ENCODE data around the gene SLC22A9. TPM values are rescaled to one million over a fixed set of nuclear protein-coding genes. Genes with fewer than 3 reads are reported as not detected.

Gene SLC22A9
- total and polyA plus RNA-seq, 9 donors = 0.09 to 0.30 (median 0.27) TPM; not detected in 6

- no CpG with 5 or more reads among the region's 1 CpG for WGBS (ENCODE audit: insufficient coverage)
- Histone ChIP-seq H3K36me3 (ENCODE audit: control insufficient read depth, insufficient read depth, low read length) (no peaks in the 10 kb centered on the region), H3K27me3 (ENCODE audit: control insufficient read depth, insufficient read depth, low read length) (no peaks in the 10 kb centered on the region), H3K9me3 (replicated peaks; ENCODE audit: control insufficient read depth, low read depth, low read length) (no peaks in the 10 kb centered on the region), H3K4me3 (ENCODE audit: low read length) (no peak overlapping the region), H3K27ac (ENCODE audit: low read length) (no peak overlapping the region), H3K4me1 (ENCODE audit: control insufficient read depth, insufficient read depth, low read length) (no peaks in the 10 kb centered on the region)
- DNase-seq = no peak
These were observed 74.1 kb downstream of the SLC22A9 start for GRCh38 chr11:63443714-63444113.

- H3K36me3 ChIP-seq (ENCODE audit: control insufficient read depth, insufficient read depth, low read length) = no peaks in the 10 kb centered on the region
- H3K4me3 ChIP-seq (ENCODE audit: low read length) = no peak overlapping the region
- no peak overlapping the region for H3K27ac ChIP-seq (ENCODE audit: low read length)
- H3K4me1 ChIP-seq (ENCODE audit: control insufficient read depth, insufficient read depth, low read length) = no peaks in the 10 kb centered on the region
- no peak for DNase-seq
- no peaks in the 10 kb centered on the region for H3K9me3 ChIP-seq (replicated peaks; ENCODE audit: control insufficient read depth, low read depth, low read length)
- no CpG with 5 or more reads among the region's 2 CpGs for WGBS (ENCODE audit: insufficient coverage)
- H3K27me3 ChIP-seq (ENCODE audit: control insufficient read depth, insufficient read depth, low read length) = no peaks in the 10 kb centered on the region
These were observed 74.6 kb downstream of the SLC22A9 start for GRCh38 chr11:63444160-63444559.

- Histone ChIP-seq H3K27me3 (ENCODE audit: control insufficient read depth, insufficient read depth, low read length) (no peaks in the 10 kb centered on the region), H3K27ac (ENCODE audit: low read length) (no peak overlapping the region), H3K36me3 (ENCODE audit: control insufficient read depth, insufficient read depth, low read length) (no peaks in the 10 kb centered on the region), H3K4me3 (ENCODE audit: low read length) (no peak overlapping the region), H3K4me1 (ENCODE audit: control insufficient read depth, insufficient read depth, low read length) (no peaks in the 10 kb centered on the region), H3K9me3 (replicated peaks; ENCODE audit: control insufficient read depth, low read depth, low read length) (no peaks in the 10 kb centered on the region)
- no peak for DNase-seq
- 45% methylated on average over 2 of the region's 2 CpGs for WGBS (ENCODE audit: insufficient coverage)
These were observed 75.5 kb downstream of the SLC22A9 start for GRCh38 chr11:63445118-63445517.

GRCh38 chr11:63445720-63446119 lies 76.1 kb downstream of the SLC22A9 start:
- Histone ChIP-seq H3K27ac (ENCODE audit: low read length) (no peak overlapping the region), H3K9me3 (replicated peaks; ENCODE audit: control insufficient read depth, low read depth, low read length) (no peaks in the 10 kb centered on the region), H3K36me3 (ENCODE audit: control insufficient read depth, insufficient read depth, low read length) (no peaks in the 10 kb centered on the region), H3K4me3 (ENCODE audit: low read length) (no peak overlapping the region), H3K27me3 (ENCODE audit: control insufficient read depth, insufficient read depth, low read length) (no peaks in the 10 kb centered on the region), H3K4me1 (ENCODE audit: control insufficient read depth, insufficient read depth, low read length) (no peaks in the 10 kb centered on the region)
- DNase-seq = no peak

GRCh38 chr11:63448646-63449045 lies 79.1 kb downstream of the SLC22A9 start:
- no peaks in the 10 kb centered on the region for H3K4me1 ChIP-seq (ENCODE audit: control insufficient read depth, insufficient read depth, low read length)
- H3K9me3 ChIP-seq (replicated peaks; ENCODE audit: control insufficient read depth, low read depth, low read length) = no peaks in the 10 kb centered on the region
- no CpG with 5 or more reads among the region's 1 CpG for WGBS (ENCODE audit: insufficient coverage)
- H3K27ac ChIP-seq (ENCODE audit: low read length) = no peak overlapping the region
- H3K36me3 ChIP-seq (ENCODE audit: control insufficient read depth, insufficient read depth, low read length) = no peaks in the 10 kb centered on the region
- DNase-seq = no peak
- H3K4me3 ChIP-seq (ENCODE audit: low read length) = no peak overlapping the region
- no peaks in the 10 kb centered on the region for H3K27me3 ChIP-seq (ENCODE audit: control insufficient read depth, insufficient read depth, low read length)

- no peak overlapping the region for H3K4me3 ChIP-seq (ENCODE audit: low read length)
- H3K27me3 ChIP-seq (ENCODE audit: control insufficient read depth, insufficient read depth, low read length) = peaks cover 3% of the 10 kb centered on the region
- 46% methylated on average over 6 of the region's 6 CpGs for WGBS (ENCODE audit: insufficient coverage)
- no peaks in the 10 kb centered on the region for H3K4me1 ChIP-seq (ENCODE audit: control insufficient read depth, insufficient read depth, low read length)
- H3K36me3 ChIP-seq (ENCODE audit: control insufficient read depth, insufficient read depth, low read length) = no peaks in the 10 kb centered on the region
- H3K9me3 ChIP-seq (replicated peaks; ENCODE audit: control insufficient read depth, low read depth, low read length) = no peaks in the 10 kb centered on the region
- H3K27ac ChIP-seq (ENCODE audit: low read length) = no peak overlapping the region
- no peak for DNase-seq
These were observed 90.0 kb downstream of the SLC22A9 start for GRCh38 chr11:63459586-63459985.

Other genes starting within 250 kb of the SLC22A9 start
- gene SLC22A24, start 225.6 kb upstream of the SLC22A9 start, total RNA-seq = not detected
- gene SLC22A24, start 225.6 kb upstream of the SLC22A9 start, polyA plus RNA-seq (ENCODE audit: insufficient read depth in 1 of 8, insufficient read length in 8 of 8, low replicate concordance in 1 of 8) = not detected
- gene SLC22A25, start 126.2 kb upstream of the SLC22A9 start, total RNA-seq = 0.04 TPM
- gene SLC22A25, start 126.2 kb upstream of the SLC22A9 start, polyA plus RNA-seq (ENCODE audit: insufficient read depth in 1 of 8, insufficient read length in 8 of 8, low replicate concordance in 1 of 8) = under 1 TPM in 2 of 8 donors, not detected in 6; 0.09 to 0.17 TPM
- gene PLAAT5, start 121.4 kb downstream of the SLC22A9 start, total RNA-seq = 2.1 TPM
- gene PLAAT5, start 121.4 kb downstream of the SLC22A9 start, polyA plus RNA-seq (ENCODE audit: insufficient read depth in 1 of 8, insufficient read length in 8 of 8, low replicate concordance in 1 of 8) = 1 to 10 TPM; 2.1 to 6.2 (median 3.5) TPM
- 0.18 TPM for gene LGALS12, start 136.3 kb downstream of the SLC22A9 start, total RNA-seq
- under 1 TPM; 0.14 to 0.40 (median 0.28) TPM for gene LGALS12, start 136.3 kb downstream of the SLC22A9 start, polyA plus RNA-seq (ENCODE audit: insufficient read depth in 1 of 8, insufficient read length in 8 of 8, low replicate concordance in 1 of 8)
- 5.9 TPM for gene PLAAT4, start 167.0 kb downstream of the SLC22A9 start, total RNA-seq
- 1 to 10 TPM; 2.0 to 4.4 (median 3.6) TPM for gene PLAAT4, start 167.0 kb downstream of the SLC22A9 start, polyA plus RNA-seq (ENCODE audit: insufficient read depth in 1 of 8, insufficient read length in 8 of 8, low replicate concordance in 1 of 8)
- gene PLAAT2, start 193.6 kb downstream of the SLC22A9 start, total RNA-seq = not detected
- gene PLAAT2, start 193.6 kb downstream of the SLC22A9 start, polyA plus RNA-seq (ENCODE audit: insufficient read depth in 1 of 8, insufficient read length in 8 of 8, low replicate concordance in 1 of 8) = under 1 TPM in 2 of 8 donors, not detected in 6; 0.30 to 0.36 TPM
- 20.5 TPM for gene PLAAT3, start 244.6 kb downstream of the SLC22A9 start, total RNA-seq
- gene PLAAT3, start 244.6 kb downstream of the SLC22A9 start, polyA plus RNA-seq (ENCODE audit: insufficient read depth in 1 of 8, insufficient read length in 8 of 8, low replicate concordance in 1 of 8) = 10 to 100 TPM; 31.7 to 45.5 (median 35.4) TPM

Measured in muscle of leg (tissue), 11 donors.